HG02642 (cell line): ENCODE data around the gene ARRDC4.
A peak's percentile ranks its signal among the peaks of the same experiment; 100 is the strongest.

Experiments used
- ATAC-seq: cut with Tn5 transposase; IDR thresholded peaks from one replicate; pipeline ENCODE4 v1.9.1; 2021; ENCODE audit warnings: mild to moderate bottlenecking; ENCODE audit not compliant: unreplicated experiment, poor library complexity

The ARRDC4 gene

GRCh38 chr15:97960364-97961066 is at the start of gene ARRDC4:
Gene ARRDC4 (plus strand): TSS chr15:97960703. CDS start chr15:97960862, 159 bp downstream.
- ATAC-seq, result peak; percentile 92

- ATAC-seq, result no peak
Observed at GRCh38 chr15:97914711-97915110, 45.8 kb upstream of the ARRDC4 start.

- no peak for ATAC-seq
Observed at GRCh38 chr15:97915261-97915660, 45.2 kb upstream of the ARRDC4 start.

DNA sequence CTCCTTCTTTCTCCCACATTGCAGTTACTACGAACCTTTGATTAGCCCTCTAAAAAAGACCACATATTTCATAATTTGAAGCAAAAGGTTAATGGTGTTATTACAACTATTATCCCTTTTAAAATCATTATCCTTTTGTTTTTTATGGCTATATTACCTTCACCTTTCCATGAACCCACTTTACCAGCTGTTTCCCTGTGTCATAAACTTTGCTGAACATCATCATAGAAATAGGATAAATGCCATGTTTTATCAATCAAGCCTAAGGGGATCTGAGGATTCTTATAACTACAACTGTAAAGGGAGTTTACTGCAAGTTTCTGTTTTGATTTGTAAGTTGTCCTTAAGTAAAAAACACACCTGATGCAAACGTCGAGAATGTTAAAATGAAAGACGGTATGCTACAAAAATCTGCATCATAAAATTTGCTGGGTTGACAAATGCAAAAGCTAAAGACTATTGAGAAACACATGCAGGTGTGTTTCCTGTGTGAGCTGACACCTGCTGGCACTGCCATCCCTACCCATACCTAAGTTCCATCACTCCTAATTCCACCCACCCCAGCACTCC is 39.1 kb upstream of the ARRDC4 start:
- no peak for ATAC-seq

DNA sequence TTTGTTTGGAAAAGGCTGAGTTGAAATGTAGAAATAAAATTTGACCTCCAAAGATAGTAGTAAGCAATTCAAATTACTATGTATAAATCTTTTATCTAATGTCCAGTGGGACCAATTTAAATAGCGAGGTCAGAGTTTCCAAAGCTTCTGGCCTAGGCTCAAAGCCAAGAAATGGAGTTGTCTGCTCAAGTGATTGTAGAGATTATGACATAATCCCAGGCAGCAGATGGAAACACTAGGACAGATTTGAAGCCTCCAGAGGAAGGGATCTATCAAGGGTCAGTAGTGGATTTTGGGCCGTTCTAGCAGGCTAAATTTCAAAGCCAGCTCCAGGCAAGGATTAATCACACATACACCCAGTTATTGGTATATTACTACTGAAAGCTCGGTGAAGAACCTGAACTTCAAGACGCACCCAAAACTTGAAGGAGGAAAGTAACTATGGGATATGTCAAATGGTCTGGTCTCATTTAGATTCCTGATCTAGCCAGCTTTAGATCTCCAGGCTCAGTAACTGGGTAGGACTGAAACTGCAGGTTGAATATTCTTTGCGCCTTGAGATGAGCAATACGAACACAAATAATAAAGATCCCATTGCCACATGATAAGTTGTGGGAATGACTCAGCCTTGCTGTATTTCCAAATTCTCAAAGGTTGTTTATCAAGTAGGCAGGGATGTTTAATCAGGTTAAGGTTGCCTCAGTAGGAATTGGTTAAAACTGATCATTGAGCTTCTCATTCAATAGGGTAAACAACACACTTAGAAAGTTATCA is 30.9 kb upstream of the ARRDC4 start:
- no peak for ATAC-seq

GRCh38 chr15:97930230-97930629 is 30.3 kb upstream of the ARRDC4 start:
- ATAC-seq, result no peak

GRCh38 chr15:97931314-97931713 is 29.2 kb upstream of the ARRDC4 start:
- no peak for ATAC-seq

GRCh38 chr15:97933589-97933988 is 26.9 kb upstream of the ARRDC4 start:
- ATAC-seq, result no peak

DNA sequence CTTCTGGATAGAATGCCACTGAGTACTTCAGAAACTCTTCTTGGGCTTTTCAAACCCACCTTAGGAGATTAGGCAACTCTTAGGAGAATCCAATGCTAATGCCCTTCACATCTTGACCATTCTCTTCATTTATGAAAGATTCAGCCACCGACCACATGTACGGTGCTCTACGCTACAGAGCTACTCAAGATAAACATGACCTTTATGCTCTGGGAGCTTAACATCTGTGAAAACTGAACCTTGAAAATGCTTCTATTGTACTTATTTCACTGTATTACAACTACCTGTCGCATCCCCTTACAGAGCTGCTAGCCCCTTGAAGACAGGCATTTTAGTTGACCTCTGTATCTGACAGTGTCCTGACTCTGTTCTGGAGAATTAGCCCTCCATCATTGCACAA is 19.5 kb upstream of the ARRDC4 start:
- ATAC-seq, result no peak

GRCh38 chr15:97941572-97941971 is 18.9 kb upstream of the ARRDC4 start:
- no peak for ATAC-seq

DNA sequence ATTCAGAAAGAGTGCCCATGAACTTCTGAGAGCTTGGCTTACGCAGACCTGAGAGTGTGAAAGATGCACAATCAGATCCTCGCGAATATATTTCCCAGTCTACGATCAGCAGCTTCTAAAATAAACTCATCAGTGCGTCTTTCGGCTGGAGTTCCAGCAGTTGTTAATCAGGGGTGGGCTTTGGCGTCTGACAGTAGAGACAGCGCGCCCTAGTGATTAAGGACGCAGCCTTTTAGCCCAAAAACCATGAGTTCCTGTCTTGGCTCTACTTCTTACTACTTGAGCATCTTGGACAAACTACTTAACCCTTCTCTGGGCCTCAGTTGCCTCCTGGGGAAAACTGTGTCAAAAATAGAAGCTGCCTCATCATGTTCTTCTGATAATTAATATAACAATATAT is 15.8 kb upstream of the ARRDC4 start:
- ATAC-seq, result no peak

DNA sequence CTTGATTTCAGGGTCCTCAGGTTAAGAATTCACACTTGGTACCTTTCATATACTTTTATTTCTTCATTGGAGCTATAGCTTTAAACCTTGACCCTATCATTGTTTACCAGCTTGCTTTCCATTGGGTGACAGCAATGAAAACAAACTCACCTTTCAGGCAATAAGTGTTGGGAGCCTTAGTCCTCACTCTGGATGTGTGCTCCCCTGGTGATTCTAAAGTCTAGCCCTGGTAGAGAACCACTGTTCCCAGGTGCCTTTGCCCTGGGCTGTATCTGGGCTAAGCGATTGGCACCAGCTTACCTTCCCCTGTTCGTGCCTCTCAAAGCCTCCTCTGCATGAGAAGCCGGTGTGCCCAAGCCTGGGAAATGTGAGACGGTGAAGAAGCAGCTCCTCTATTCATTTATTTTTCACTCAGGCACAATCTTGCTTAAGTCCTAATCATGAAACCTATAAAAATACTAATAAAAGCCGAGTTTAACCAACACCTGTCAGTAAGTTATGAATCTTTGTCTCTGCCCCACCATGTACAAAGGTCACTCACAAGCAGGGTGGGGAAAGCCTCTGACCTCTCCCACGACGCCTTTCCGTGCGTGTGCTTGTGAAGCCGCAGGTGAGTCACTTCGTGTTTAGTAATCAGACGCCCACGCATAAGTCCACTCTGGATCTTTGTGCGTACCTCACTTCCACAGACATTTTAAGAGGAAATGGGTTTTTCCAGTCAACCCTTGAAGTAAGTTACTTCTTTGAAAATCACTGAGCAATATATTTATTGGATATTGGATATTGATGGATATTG is 12.8 kb upstream of the ARRDC4 start:
- ATAC-seq, result no peak

- no peak for ATAC-seq
Observed at GRCh38 chr15:97953254-97953653, 7.2 kb upstream of the ARRDC4 start.

- no peak for ATAC-seq
Observed at GRCh38 chr15:97953748-97954147, 6.8 kb upstream of the ARRDC4 start.

DNA sequence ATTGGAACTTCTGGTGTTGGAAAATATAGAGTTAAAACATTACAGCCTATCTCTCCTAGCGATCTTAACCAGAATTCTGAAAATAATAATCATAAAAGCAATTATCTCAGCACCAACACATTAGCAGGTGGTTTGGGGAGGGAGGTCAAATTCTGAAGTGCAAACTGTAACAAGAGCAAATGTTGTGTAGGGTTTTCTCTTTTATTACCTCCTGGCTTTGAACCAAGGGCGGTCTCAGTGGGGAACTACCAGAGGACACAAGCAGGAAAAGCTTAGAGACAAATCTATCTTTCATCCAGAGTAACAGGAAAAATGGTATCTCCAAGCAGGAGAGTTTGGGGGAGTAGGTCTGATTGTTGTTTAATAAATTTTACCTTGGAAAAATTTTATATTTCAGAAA is 5.5 kb upstream of the ARRDC4 start:
- no peak for ATAC-seq

DNA sequence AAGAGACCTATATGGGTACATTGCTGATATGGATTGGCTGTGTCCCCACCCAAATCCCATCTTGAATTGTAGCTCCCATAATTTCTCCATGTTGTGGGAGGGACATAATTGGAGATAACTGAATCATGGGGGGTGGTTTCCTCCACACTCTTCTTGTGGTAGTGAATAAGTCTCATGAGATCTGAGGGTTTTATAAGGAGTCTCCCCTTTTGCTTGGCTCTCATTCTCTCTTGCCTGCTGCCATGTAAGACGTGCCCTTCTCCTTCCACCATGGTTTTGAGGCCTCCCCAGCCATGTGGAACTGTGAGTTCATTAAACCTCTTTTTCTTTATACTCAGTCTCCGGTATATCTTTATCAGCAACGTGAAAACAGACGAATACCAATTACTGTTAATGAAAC is 5.0 kb upstream of the ARRDC4 start:
- no peak for ATAC-seq

DNA sequence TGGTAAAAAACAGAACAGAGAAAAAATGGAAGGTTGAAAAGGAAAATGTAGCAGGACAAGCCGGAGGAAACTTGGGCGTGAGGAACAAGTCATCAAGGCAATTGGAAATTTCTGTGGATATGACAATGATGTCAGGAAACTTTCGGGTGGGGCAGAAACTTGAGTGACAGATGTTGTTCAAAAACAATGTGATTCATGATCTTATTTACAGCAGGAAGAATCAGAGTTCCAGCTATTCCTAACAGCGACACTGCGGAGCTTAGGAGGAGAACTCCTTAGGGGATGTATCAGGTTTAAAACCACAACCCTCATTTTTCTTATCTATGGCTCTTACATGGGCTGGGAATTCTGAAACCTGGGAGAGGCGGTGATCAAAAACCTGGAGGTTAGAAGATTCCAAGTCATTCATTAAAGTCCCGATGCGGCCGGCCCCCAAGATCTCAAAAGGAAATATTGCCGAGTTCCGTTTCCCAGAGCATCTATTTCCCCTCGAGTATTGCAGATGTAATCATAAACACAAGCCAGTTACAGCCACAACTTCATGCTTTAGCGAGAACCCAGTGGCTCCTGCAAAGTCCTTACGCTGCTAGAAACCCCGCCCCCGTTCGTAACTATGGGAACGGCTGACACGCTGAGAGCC is 659 bp upstream of the ARRDC4 start:
- ATAC-seq, result no peak

- ATAC-seq, result no peak
Observed at GRCh38 chr15:97961067-97961954, 808 bp downstream of the ARRDC4 start.

DNA sequence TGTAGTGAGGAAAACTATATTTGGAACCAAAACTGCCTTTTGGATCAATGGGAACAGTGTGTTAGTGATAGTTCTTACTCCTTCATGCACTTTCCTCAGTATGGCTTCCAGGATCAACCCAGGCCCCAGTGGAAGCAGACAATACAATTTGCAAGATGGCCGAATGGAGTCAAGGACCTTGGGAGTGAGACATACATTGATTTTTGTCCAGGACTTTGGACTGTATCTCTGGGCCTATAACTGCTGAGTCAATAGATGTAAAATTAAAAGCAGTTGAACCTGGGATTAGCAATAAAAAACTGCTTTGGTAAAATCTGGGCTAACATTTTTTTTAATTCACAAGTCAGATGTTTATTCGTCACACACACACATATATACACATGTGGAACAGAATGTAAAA is 1.8 kb downstream of the ARRDC4 start:
- ATAC-seq, result no peak
